Spleen (tissue), 13 donors: ENCODE measurements around the gene SORD. TPM values are rescaled to one million over a fixed set of nuclear protein-coding genes. Genes with fewer than 3 reads are reported as not detected.
"Not testable (repeated sequence)": the region's sequence is repeated elsewhere in the genome, so short reads cannot be mapped to it uniquely, and the experiment has no call there.

Source experiments
- DNase-seq: peaks from one replicate; pipeline ENCODE4 v3.0.0-alpha.2; 2020
- H3K27ac ChIP-seq, 8 donors: fragments of 200-600 bp; sonication (generic) in 7 of 8; 1 replicate in 4 of 8; 2 replicates in 4 of 8; pipeline versions ENCODE4 v1.5.0 to v1.8.0; 2016 to 2021; ENCODE audit warnings: inconsistent platforms in 4 of 8, mild to moderate bottlenecking in 4 of 8, moderate library complexity in 1 of 8
- H3K27me3 ChIP-seq, 7 donors: fragments of 200-600 bp; sonication (generic) in 6 of 7; replicated peaks in 1 of 7; 1 replicate in 4 of 7; 2 replicates in 3 of 7; pipeline versions ENCODE4 v1.5.0 to v1.8.0; 2016 to 2021; ENCODE audit warnings: inconsistent platforms in 3 of 7, mild to moderate bottlenecking in 1 of 7
- H3K36me3 ChIP-seq, 6 donors: fragments of 200-600 bp; sonication (generic) in 5 of 6; 1 replicate in 4 of 6; 2 replicates in 2 of 6; pipeline versions ENCODE4 v1.5.0 to v1.8.0; 2016 to 2021; ENCODE audit warnings: inconsistent platforms in 2 of 6
- H3K4me1 ChIP-seq, 6 donors: fragments of 200-600 bp; sonication (generic) in 5 of 6; 1 replicate in 3 of 6; 2 replicates in 3 of 6; pipeline versions ENCODE4 v1.5.0 to v1.8.0; 2016 to 2021; ENCODE audit warnings: inconsistent platforms in 3 of 6
- H3K4me3 ChIP-seq, 8 donors: fragments of 200-600 bp; sonication (generic) in 7 of 8; 1 replicate in 4 of 8; 2 replicates in 4 of 8; pipeline versions ENCODE4 v1.5.0 to v1.8.0; 2016 to 2021; ENCODE audit warnings: inconsistent platforms in 4 of 8, mild to moderate bottlenecking in 4 of 8, moderate library complexity in 2 of 8
- H3K9me3 ChIP-seq, 8 donors: fragments of 200-600 bp; sonication (generic) in 7 of 8; 1 replicate in 4 of 8; 2 replicates in 4 of 8; pipeline versions ENCODE4 v1.5.0 to v1.8.0; 2016 to 2021; ENCODE audit warnings: inconsistent platforms in 4 of 8
- CTCF ChIP-seq, 11 experiments: fragments of 200-600 bp in 7 of 11; fragments of 450-650 bp in 4 of 11; sonication (generic) in 4 of 11; IDR thresholded peaks in 8 of 11; conservative IDR thresholded peaks in 3 of 11; 1 replicate in 7 of 11; 2 replicates in 4 of 11; pipeline versions ENCODE4 v1.4.0 to v1.8.0; 2016 to 2021; ENCODE audit warnings: antibody characterized with exemption in 11 of 11, inconsistent platforms in 4 of 11, mild to moderate bottlenecking in 1 of 11
- POLR2A ChIP-seq, 3 donors: fragments of 450-650 bp; IDR thresholded peaks; one replicate each; pipeline ENCODE4 v1.5.1; 2017; ENCODE audit warnings: antibody characterized with exemption in 3 of 3, mild to moderate bottlenecking in 1 of 3
- POLR2AphosphoS5 ChIP-seq, 3 donors: sonication (generic); formaldehyde crosslinking; IDR thresholded peaks; one replicate each; pipeline ENCODE4 v1.5.1; 2017; ENCODE audit warnings: antibody characterized with exemption in 3 of 3
- WGBS, 5 donors: extraction: QIAGEN DNeasy Blood & Tissue Kit in 3 of 5; methylation state at CpG; one replicate each; pipeline versions ENCODE4 v1.1.5 to v1.1.7; 2013 to 2018; 5-methylcytosine and 5-hydroxymethylcytosine counted together
- intact Hi-C: fragments of 100-400 bp; cut with DNase I; formaldehyde crosslinking; loops from one replicate; pipeline ENCODE4 v1.15.0; 2023; ENCODE audit warnings: low total_unique reads
- long read RNA-seq, 2 donors: transcript quantifications; one replicate each; lab custom pipeline, GENCODE V29; 2026
- polyA plus RNA-seq, 3 donors: library from polyadenylated mRNA; stranded (reverse); fragments of 200-250 nt; gene quantifications; one replicate each; pipeline ENCODE4 v1.2.1, GENCODE V29; 2013
- total RNA-seq, 7 donors: library from RNA; depleted of rRNA in 3 of 7; stranded (reverse); fragments of >200 nt in 3 of 7; fragmentation: NEBNext Ultra II Directional in 4 of 7; extraction: Animal tissue kit (Norgen Biotek cat#: 25700) in 4 of 7; gene quantifications; one replicate each; pipeline versions ENCODE4 v1.1.0 to v1.2.1, GENCODE V29; 2016 to 2021
- donor health status: healthy with polysubstance abuse.
- donor health status: DM: no; HTN: no; CAD: no; lungs with moderate emphysema.
- donor health status: DM: no; HTN: no; CAD: no.
- donor health status: Bipolar disorder and iron deficiency.
- donor health status: healthy.
- donor health status: DM: no; HTN: no; CAD: no.
- donor health status: DM: yes; HTN: yes; CAD: no.

The SORD gene
- total RNA-seq (10 to 100 TPM in 2 of 7 donors, 1 to 10 TPM in 5; 4.5 to 12.5 (median 8.8) TPM), polyA plus RNA-seq (1 to 10 TPM; 2.6 to 4.8 (median 4.2) TPM)
- long read RNA-seq, donor 1, full-length matches to known transcripts: 5 of 5 reads
- long read RNA-seq, donor 1, partial matches to known transcripts: 0 of 5 reads
- long read RNA-seq, donor 1, other reads (novel, unspliced or antisense): 0 of 5 reads
- long read RNA-seq, donor 2, full-length matches to known transcripts: 7 of 7 reads
- long read RNA-seq, donor 2, partial matches to known transcripts: 0 of 7 reads
- long read RNA-seq, donor 2, other reads (novel, unspliced or antisense): 0 of 7 reads

DNA sequence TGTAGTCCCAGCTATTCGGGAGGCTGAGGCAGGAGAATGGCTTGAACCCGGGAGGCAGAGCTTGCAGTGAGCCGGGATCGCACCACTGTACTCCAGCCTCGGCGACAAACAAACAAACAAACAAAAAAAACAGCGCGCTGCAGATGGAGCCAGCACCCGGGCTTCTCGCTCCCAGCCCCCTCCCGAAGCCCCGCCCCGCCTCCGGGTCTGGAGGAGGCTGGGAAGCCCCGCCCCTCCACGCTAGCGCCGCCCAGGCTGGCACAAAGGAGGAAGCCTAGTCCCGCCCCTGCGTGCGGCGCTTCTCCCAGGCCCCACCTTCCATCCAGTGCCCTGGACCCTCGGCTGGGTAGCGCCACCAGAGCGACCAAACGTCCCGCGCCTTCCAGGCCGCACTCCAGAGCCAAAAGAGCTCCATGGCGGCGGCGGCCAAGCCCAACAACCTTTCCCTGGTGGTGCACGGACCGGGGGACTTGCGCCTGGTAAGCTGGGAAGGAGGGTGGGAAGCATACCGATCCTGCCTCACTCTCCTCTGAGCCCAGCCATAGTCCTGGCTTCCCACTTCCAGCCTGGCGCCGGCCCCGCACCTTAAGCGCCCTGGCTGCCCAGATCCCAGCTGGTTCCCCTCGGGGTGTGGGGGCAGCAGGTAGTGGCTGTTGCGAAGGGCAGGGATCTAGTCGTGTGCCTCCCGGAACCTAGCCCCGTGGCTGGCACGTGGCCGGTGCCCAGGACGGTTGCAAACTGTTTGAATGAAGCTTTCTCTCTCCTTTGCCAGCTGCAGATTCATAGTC, at the start of gene SORD:
Gene SORD, plus strand, starts transcription at position 325 of the 788 bp plus-strand sequence. Its CDS starts 89 bp downstream, at position 414.
- peak; percentile 98 for DNase-seq
- WGBS, 5 donors: 1 to 3% (median 1%) methylated on average over 36 to 48 of the region's 48 CpGs
- intact Hi-C loops: no loop called here

DNA sequence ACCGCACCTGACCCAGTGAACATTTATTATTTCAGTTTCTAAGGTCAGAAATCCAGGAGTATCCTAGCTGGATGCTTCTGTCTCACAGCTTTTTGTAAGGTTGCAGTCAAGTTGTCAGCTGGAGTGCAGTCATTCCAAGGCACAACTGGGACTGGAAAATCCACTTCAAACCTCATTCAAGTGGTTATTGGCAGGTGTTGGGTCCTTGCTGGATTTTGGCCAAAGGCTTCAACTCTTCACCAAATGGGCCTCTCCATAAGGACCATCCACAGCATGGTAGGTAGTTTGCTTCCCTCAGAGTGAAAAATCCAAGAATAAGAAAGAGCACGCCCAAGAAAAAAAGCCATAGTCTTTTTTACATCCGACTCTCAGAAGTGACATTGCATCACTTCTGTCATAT, 46.8 kb upstream of the SORD start:
- H3K27me3 ChIP-seq, H3K36me3 ChIP-seq, H3K4me3 ChIP-seq, DNase-seq, intact Hi-C loops, H3K4me1 ChIP-seq, H3K9me3 ChIP-seq, H3K27ac ChIP-seq: not testable (repeated sequence)
- 83 to 96% (median 90%) methylated on average over 3 of the region's 3 CpGs for WGBS, 5 donors

More for the DNA sequence above, at the start of gene SORD:
- Histone ChIP-seq H3K9me3 (no peaks in the 10 kb centered on the region), H3K36me3 (no peaks in the 10 kb centered on the region), H3K27me3 (peaks cover 0 to 18% (median 4%) of the 10 kb centered on the region in 7 donors), H3K4me3 (peak within 1 kb of the TSS; percentile 60 to 91 (median 77)), H3K27ac (peak within 1 kb of the TSS; percentile 14 to 77 (median 66)), H3K4me1 (peaks cover 7 to 36% (median 17%) of the 10 kb centered on the region in 6 donors)
- TF ChIP-seq POLR2AphosphoS5 (IDR thresholded peaks at IDR 0.05) (peak; percentile 75 to 86 (median 86)), CTCF (IDR thresholded peaks at IDR 0.05 in 8 of 11, conservative IDR thresholded peaks at IDR 0.05 in 3 of 11) (no peak), POLR2A (IDR thresholded peaks at IDR 0.05) (no peak)

DNA sequence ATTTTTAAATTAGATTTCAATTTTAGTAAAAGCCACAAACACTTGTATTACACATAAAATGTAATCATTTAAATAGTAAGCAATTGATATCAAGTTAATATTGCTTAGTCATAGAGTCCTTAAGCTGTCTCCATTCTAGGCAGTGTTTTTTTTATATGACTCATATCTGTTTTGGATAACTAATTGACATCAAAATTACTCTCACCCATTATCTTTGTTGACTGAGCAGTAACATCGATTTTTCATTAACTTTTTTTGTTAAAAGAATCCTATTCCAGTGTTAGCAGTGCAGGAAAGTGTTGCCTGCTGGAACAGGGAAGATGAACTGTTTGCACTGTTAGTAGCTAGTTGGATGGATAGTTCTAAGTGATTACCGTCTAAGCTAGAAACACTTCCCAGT, 45.2 kb upstream of the SORD start:
- intact Hi-C loops, DNase-seq, H3K27me3 ChIP-seq, H3K36me3 ChIP-seq, H3K9me3 ChIP-seq, H3K4me1 ChIP-seq, H3K27ac ChIP-seq, H3K4me3 ChIP-seq: not testable (repeated sequence)
- 71 to 82% (median 76%) methylated on average over 2 of the region's 2 CpGs for WGBS, 5 donors

GRCh38 chr15:44979617-44980339, 43.2 kb upstream of the SORD start:
- intact Hi-C loops, H3K4me1 ChIP-seq, H3K4me3 ChIP-seq, H3K9me3 ChIP-seq, H3K27me3 ChIP-seq, DNase-seq, H3K27ac ChIP-seq, H3K36me3 ChIP-seq: not testable (repeated sequence)
- WGBS, 5 donors: 47 to 81% (median 64%) methylated on average over 2 of the region's 2 CpGs

DNA sequence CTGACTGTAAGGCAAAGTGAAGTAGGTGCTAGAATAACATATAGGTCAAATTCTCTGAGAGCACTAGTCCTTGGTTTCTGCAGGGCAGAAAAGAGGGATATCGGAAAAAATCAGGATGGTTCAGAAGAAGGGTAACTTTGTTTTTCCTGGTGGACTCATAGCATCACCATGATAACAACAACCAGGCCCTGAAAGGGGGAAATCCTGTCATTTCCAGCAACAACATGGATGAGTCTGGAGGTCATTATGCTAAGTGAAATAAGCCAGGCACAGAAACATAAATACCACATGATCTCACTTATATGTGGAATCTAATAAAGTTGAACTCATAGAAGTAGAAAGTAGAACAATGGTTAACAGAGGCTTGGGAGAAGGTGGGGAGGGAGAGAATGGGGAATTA, 38.9 kb upstream of the SORD start:
- WGBS, 5 donors: 76 to 86% (median 84%) methylated on average over 1 of the region's 1 CpG
- H3K4me3 ChIP-seq: not testable (repeated sequence)

GRCh38 chr15:44986346-44987055, 36.5 kb upstream of the SORD start:
- H3K27ac ChIP-seq, H3K4me3 ChIP-seq, DNase-seq, H3K27me3 ChIP-seq, H3K9me3 ChIP-seq, H3K4me1 ChIP-seq, H3K36me3 ChIP-seq, intact Hi-C loops: not testable (repeated sequence)
- 75 to 85% (median 83%) methylated on average over 4 of the region's 4 CpGs for WGBS, 5 donors

More for the DNA sequence above, 38.9 kb upstream of the SORD start:
- DNase-seq, H3K27ac ChIP-seq, intact Hi-C loops, H3K9me3 ChIP-seq, H3K36me3 ChIP-seq, H3K4me1 ChIP-seq, H3K27me3 ChIP-seq: not testable (repeated sequence)

DNA sequence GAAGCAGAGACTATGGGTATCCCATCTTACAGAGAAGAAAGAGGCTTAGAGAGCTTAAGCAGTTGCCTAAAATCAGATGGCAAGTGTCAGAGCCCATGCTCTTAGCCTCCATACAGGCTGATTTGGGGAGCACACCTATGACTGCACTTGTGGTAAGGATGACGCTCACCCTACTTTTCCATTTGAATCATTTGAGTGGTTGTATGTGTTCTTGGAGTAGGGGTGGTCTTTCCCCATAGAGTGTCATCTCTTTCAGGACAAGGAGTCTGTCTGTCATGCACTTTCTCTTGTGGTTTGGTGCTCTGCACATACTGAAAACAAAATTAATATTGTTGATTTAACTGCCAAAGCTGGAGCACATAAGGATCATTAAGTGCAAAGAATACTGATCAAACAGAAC, 35.3 kb upstream of the SORD start:
- DNase-seq, H3K9me3 ChIP-seq, H3K27ac ChIP-seq, H3K27me3 ChIP-seq, H3K4me1 ChIP-seq, intact Hi-C loops, H3K4me3 ChIP-seq, H3K36me3 ChIP-seq: not testable (repeated sequence)
- 67 to 100% (median 89%) methylated on average over 1 of the region's 1 CpG; no CpG with 5 or more reads in 1 of the 5 donors for WGBS, 5 donors

DNA sequence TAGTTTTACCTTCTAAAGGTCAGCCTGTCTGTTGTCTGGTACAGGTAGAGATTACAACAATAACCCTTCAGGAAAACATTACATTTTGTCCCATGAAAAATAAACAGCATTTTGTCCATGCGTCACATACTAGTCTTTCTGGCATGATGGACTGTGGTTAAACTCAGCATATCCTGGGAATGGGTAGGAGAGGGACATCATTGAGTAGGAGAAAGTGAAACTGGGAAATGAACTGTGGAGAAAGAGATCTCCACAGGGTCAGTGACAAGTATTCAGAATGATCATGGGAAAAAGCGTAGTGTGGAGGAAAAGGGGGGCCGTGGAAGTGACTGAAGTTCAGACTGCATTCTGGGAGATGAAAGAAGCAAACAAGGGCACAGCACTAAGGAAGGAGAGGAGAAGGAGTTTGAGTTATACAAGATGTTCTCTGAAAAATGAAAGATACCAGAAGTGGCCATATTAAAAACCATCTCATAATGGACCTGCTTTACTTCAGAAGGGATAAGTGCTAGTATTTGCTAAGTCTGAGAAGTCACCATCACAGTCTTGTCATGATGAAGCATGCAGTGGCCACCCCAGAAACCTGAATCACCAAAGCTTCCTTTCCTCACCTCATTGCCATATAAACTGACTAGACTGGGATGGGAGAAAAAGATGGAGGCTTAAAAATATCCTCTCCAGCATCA, 34.7 kb upstream of the SORD start:
- H3K4me1 ChIP-seq, H3K4me3 ChIP-seq, H3K27ac ChIP-seq, H3K36me3 ChIP-seq, intact Hi-C loops, DNase-seq, H3K27me3 ChIP-seq, H3K9me3 ChIP-seq: not testable (repeated sequence)
- WGBS, 5 donors: 63 to 93% (median 79%) methylated on average over 1 to 3 of the region's 3 CpGs
